Measurements from ENCODE around the gene BMPER. TPM values are rescaled to one million over a fixed set of nuclear protein-coding genes. Genes with fewer than 3 reads are reported as not detected.

BMPER gene
- total RNA-seq, 1 experiment from 2014 or later: not detected

DNA sequence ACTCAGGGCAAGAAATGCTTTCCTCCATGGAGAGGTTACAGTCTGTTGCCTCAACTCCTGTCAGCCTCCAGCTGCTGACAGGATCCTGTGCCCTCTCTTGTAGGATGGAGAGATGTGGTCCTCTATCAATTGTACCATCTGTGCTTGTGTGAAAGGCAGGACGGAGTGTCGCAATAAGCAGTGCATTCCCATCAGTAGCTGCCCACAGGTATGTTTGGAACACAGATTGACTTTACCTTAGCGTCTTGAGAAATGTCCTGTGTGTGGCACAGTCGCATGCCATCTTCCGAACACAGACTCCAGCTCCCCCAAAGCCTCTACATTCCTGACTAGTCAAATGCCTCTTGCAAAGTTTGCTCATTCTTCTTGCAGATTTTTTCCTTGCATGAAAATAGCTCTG is 152.6 kb downstream of the BMPER start:
- no peaks in the 10 kb centered on the region for H3K36me3 ChIP-seq (ENCODE audit: insufficient read depth, low read length)
- H3K9ac ChIP-seq (ENCODE audit: low read length): no peak overlapping the region
- H3K27ac ChIP-seq (ENCODE audit: low read length): no peak overlapping the region
- H3K27me3 ChIP-seq (ENCODE audit: low read length): no peaks in the 10 kb centered on the region
- no peaks in the 10 kb centered on the region for H3K79me2 ChIP-seq (ENCODE audit: low read length)
- no peaks in the 10 kb centered on the region for H3K9me3 ChIP-seq (ENCODE audit: low read length)
- no peak overlapping the region for H3K4me2 ChIP-seq (ENCODE audit: low read depth, low read length, poor library complexity, severe bottlenecking)
- H3K9me2 ChIP-seq (replicated peaks; ENCODE audit: insufficient read depth, low read length): no peaks in the 10 kb centered on the region
- no peak overlapping the region for H2AFZ ChIP-seq (ENCODE audit: low read length)
- H4K20me1 ChIP-seq (ENCODE audit: insufficient read depth, low read depth, low read length): no peaks in the 10 kb centered on the region
- DNase-seq: no peak
- H3K4me1 ChIP-seq (ENCODE audit: low read length): no peaks in the 10 kb centered on the region
- H3K4me3 ChIP-seq (ENCODE audit: low read length): no peak overlapping the region

- no peaks in the 10 kb centered on the region for H3K9me3 ChIP-seq (ENCODE audit: low read length)
- H3K4me1 ChIP-seq (ENCODE audit: low read length): no peaks in the 10 kb centered on the region
- H3K36me3 ChIP-seq (ENCODE audit: insufficient read depth, low read length): no peaks in the 10 kb centered on the region
- H3K79me2 ChIP-seq (ENCODE audit: low read length): no peaks in the 10 kb centered on the region
- H2AFZ ChIP-seq (ENCODE audit: low read length): no peak overlapping the region
- H4K20me1 ChIP-seq (ENCODE audit: insufficient read depth, low read depth, low read length): no peaks in the 10 kb centered on the region
- H3K9ac ChIP-seq (ENCODE audit: low read length): no peak overlapping the region
- no peak overlapping the region for H3K4me2 ChIP-seq (ENCODE audit: low read depth, low read length, poor library complexity, severe bottlenecking)
- no peak overlapping the region for H3K27ac ChIP-seq (ENCODE audit: low read length)
- H3K27me3 ChIP-seq (ENCODE audit: low read length): no peaks in the 10 kb centered on the region
- H3K9me2 ChIP-seq (replicated peaks; ENCODE audit: insufficient read depth, low read length): no peaks in the 10 kb centered on the region
- DNase-seq: no peak
- no peak overlapping the region for H3K4me3 ChIP-seq (ENCODE audit: low read length)
These were observed 153.4 kb downstream of the BMPER start for GRCh38 chr7:34058801-34059135.

DNA sequence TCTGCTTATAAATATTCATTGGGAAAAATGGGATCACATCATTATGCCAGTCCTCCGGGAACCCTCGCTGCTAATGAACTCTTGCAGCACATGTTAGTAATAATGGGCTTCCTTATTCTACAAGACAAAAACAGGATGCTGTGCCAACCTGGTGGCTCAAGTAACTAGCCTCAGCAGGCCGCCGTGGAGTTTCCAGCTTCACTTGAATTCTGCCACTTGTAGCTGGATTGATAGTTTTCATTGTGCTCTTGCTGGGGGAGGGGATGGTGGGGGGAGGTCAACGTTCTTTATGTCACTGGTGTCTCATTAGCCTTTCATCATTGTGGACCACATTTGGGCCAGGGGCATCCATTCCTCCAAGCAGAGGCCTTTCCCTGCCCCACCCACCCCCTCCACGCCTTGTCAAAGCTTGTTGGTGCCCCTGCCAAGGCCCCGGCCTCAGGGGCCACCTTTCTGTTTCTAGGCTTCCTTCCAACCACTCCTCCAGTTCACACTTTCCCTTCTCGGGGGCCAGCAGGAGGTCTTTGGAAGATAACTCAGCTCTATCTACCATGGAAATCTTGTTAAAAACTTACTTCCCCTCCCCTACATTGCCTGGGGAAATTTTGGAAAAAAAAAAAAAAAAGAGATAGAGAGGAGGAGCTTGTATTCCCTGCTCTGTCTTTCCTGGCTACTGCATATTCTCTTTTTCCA is 153.9 kb downstream of the BMPER start:
- Histone ChIP-seq H3K27me3 (ENCODE audit: low read length) (no peaks in the 10 kb centered on the region), H2AFZ (ENCODE audit: low read length) (no peak overlapping the region), H3K4me2 (ENCODE audit: low read depth, low read length, poor library complexity, severe bottlenecking) (no peak overlapping the region)

GRCh38 chr7:34060196-34060947 is 155.0 kb downstream of the BMPER start:
- Histone ChIP-seq H3K4me3 (ENCODE audit: low read length) (no peak overlapping the region), H3K4me2 (ENCODE audit: low read depth, low read length, poor library complexity, severe bottlenecking) (no peak overlapping the region), H3K9me3 (ENCODE audit: low read length) (no peaks in the 10 kb centered on the region), H3K9ac (ENCODE audit: low read length) (no peak overlapping the region), H3K4me1 (ENCODE audit: low read length) (no peaks in the 10 kb centered on the region), H2AFZ (ENCODE audit: low read length) (no peak overlapping the region), H4K20me1 (ENCODE audit: insufficient read depth, low read depth, low read length) (no peaks in the 10 kb centered on the region), H3K27me3 (ENCODE audit: low read length) (no peaks in the 10 kb centered on the region), H3K36me3 (ENCODE audit: insufficient read depth, low read length) (no peaks in the 10 kb centered on the region), H3K27ac (ENCODE audit: low read length) (no peak overlapping the region), H3K9me2 (replicated peaks; ENCODE audit: insufficient read depth, low read length) (no peaks in the 10 kb centered on the region), H3K79me2 (ENCODE audit: low read length) (no peaks in the 10 kb centered on the region)
- DNase-seq: no peak

More for the DNA sequence above, 153.9 kb downstream of the BMPER start:
- H3K4me1 ChIP-seq (ENCODE audit: low read length): no peaks in the 10 kb centered on the region
- no peaks in the 10 kb centered on the region for H3K79me2 ChIP-seq (ENCODE audit: low read length)
- no peak overlapping the region for H3K4me3 ChIP-seq (ENCODE audit: low read length)
- no peak for DNase-seq
- no peaks in the 10 kb centered on the region for H3K9me2 ChIP-seq (replicated peaks; ENCODE audit: insufficient read depth, low read length)
- no peaks in the 10 kb centered on the region for H3K9me3 ChIP-seq (ENCODE audit: low read length)
- no peak overlapping the region for H3K27ac ChIP-seq (ENCODE audit: low read length)
- no peaks in the 10 kb centered on the region for H4K20me1 ChIP-seq (ENCODE audit: insufficient read depth, low read depth, low read length)
- no peak overlapping the region for H3K9ac ChIP-seq (ENCODE audit: low read length)
- no peaks in the 10 kb centered on the region for H3K36me3 ChIP-seq (ENCODE audit: insufficient read depth, low read length)

- Histone ChIP-seq H3K79me2 (ENCODE audit: low read length) (no peaks in the 10 kb centered on the region), H3K27ac (ENCODE audit: low read length) (no peak overlapping the region), H3K4me3 (ENCODE audit: low read length) (no peak overlapping the region), H3K4me2 (ENCODE audit: low read depth, low read length, poor library complexity, severe bottlenecking) (no peak overlapping the region), H3K9me2 (replicated peaks; ENCODE audit: insufficient read depth, low read length) (no peaks in the 10 kb centered on the region), H2AFZ (ENCODE audit: low read length) (no peak overlapping the region), H3K27me3 (ENCODE audit: low read length) (no peaks in the 10 kb centered on the region), H3K9ac (ENCODE audit: low read length) (no peak overlapping the region), H3K36me3 (ENCODE audit: insufficient read depth, low read length) (no peaks in the 10 kb centered on the region), H3K9me3 (ENCODE audit: low read length) (no peaks in the 10 kb centered on the region), H3K4me1 (ENCODE audit: low read length) (no peaks in the 10 kb centered on the region), H4K20me1 (ENCODE audit: insufficient read depth, low read depth, low read length) (no peaks in the 10 kb centered on the region)
- no peak for DNase-seq
These were observed 155.8 kb downstream of the BMPER start for GRCh38 chr7:34061149-34061548.

DNA sequence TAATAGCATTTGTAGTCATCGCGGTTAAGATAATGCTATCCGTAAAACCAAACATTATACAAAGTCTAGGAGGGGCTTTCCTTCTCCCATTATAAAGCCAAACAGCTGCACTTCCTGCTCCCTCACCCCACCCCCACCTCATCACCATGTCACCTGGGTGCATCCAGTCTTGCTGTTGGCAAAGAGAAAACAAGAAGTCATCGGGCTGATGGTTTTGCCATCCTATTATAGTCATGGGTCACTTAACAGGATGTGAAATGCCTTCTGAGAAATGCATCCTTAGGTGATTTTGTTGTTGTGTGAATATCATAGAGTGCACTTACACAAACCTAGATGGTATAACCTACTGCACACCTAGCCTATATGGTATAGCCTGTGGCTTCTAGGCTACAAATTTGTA is 157.0 kb downstream of the BMPER start:
- peaks cover 8% of the 10 kb centered on the region for H3K4me1 ChIP-seq (ENCODE audit: low read length)
- no peaks in the 10 kb centered on the region for H3K79me2 ChIP-seq (ENCODE audit: low read length)
- no peaks in the 10 kb centered on the region for H3K36me3 ChIP-seq (ENCODE audit: insufficient read depth, low read length)
- DNase-seq: no peak
- no peaks in the 10 kb centered on the region for H3K9me2 ChIP-seq (replicated peaks; ENCODE audit: insufficient read depth, low read length)
- no peak overlapping the region for H3K9ac ChIP-seq (ENCODE audit: low read length)
- no peak overlapping the region for H2AFZ ChIP-seq (ENCODE audit: low read length)
- H3K27me3 ChIP-seq (ENCODE audit: low read length): no peaks in the 10 kb centered on the region
- H4K20me1 ChIP-seq (ENCODE audit: insufficient read depth, low read depth, low read length): no peaks in the 10 kb centered on the region
- no peaks in the 10 kb centered on the region for H3K9me3 ChIP-seq (ENCODE audit: low read length)
- H3K4me2 ChIP-seq (ENCODE audit: low read depth, low read length, poor library complexity, severe bottlenecking): no peak overlapping the region
- no peak overlapping the region for H3K27ac ChIP-seq (ENCODE audit: low read length)
- H3K4me3 ChIP-seq (ENCODE audit: low read length): no peak overlapping the region

DNA sequence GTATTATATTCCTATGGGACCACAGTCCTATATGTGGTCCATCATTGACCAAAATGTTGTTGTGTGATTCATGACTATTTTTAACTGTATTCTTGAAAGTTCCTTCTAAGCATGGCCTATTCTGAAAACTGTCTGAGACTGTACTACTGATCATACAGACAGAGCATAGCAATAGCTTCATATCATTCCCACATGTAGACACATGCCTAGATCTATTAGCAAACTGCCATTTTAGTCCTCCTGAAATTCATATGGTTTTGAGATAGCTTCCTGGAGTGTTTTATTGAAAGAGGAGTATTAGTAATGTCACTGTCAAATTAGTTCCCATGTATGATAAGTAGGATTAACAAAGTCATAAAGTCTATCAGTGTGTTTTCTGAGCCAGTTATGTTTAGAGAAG is 157.5 kb downstream of the BMPER start:
- Histone ChIP-seq H3K9ac (ENCODE audit: low read length) (no peak overlapping the region), H4K20me1 (ENCODE audit: insufficient read depth, low read depth, low read length) (no peaks in the 10 kb centered on the region), H3K79me2 (ENCODE audit: low read length) (no peaks in the 10 kb centered on the region), H3K36me3 (ENCODE audit: insufficient read depth, low read length) (no peaks in the 10 kb centered on the region), H3K9me3 (ENCODE audit: low read length) (no peaks in the 10 kb centered on the region), H3K27me3 (ENCODE audit: low read length) (no peaks in the 10 kb centered on the region), H3K4me2 (ENCODE audit: low read depth, low read length, poor library complexity, severe bottlenecking) (no peak overlapping the region), H3K9me2 (replicated peaks; ENCODE audit: insufficient read depth, low read length) (no peaks in the 10 kb centered on the region), H3K4me1 (ENCODE audit: low read length) (peaks cover 8% of the 10 kb centered on the region), H3K27ac (ENCODE audit: low read length) (no peak overlapping the region), H3K4me3 (ENCODE audit: low read length) (no peak overlapping the region), H2AFZ (ENCODE audit: low read length) (no peak overlapping the region)
- peak; percentile 12 for DNase-seq

- no peak for DNase-seq
- no peak overlapping the region for H3K4me2 ChIP-seq (ENCODE audit: low read depth, low read length, poor library complexity, severe bottlenecking)
- no peaks in the 10 kb centered on the region for H4K20me1 ChIP-seq (ENCODE audit: insufficient read depth, low read depth, low read length)
- no peaks in the 10 kb centered on the region for H3K79me2 ChIP-seq (ENCODE audit: low read length)
- no peaks in the 10 kb centered on the region for H3K9me3 ChIP-seq (ENCODE audit: low read length)
- no peak overlapping the region for H3K27ac ChIP-seq (ENCODE audit: low read length)
- H3K36me3 ChIP-seq (ENCODE audit: insufficient read depth, low read length): no peaks in the 10 kb centered on the region
- no peaks in the 10 kb centered on the region for H3K27me3 ChIP-seq (ENCODE audit: low read length)
- no peak overlapping the region for H2AFZ ChIP-seq (ENCODE audit: low read length)
- H3K4me3 ChIP-seq (ENCODE audit: low read length): no peak overlapping the region
- no peak overlapping the region for H3K9ac ChIP-seq (ENCODE audit: low read length)
- H3K4me1 ChIP-seq (ENCODE audit: low read length): peaks cover 8% of the 10 kb centered on the region
- H3K9me2 ChIP-seq (replicated peaks; ENCODE audit: insufficient read depth, low read length): no peaks in the 10 kb centered on the region
These were observed 159.3 kb downstream of the BMPER start for GRCh38 chr7:34064519-34065158.
